Measurements from ENCODE around the gene FNBP1. TPM values are rescaled to one million over a fixed set of nuclear protein-coding genes. Genes with fewer than 3 reads are reported as not detected.

FNBP1 gene
- polyA plus RNA-seq, 1 of the 3 experiments (the other 2 are of a cell fraction) = 11.0 TPM

DNA sequence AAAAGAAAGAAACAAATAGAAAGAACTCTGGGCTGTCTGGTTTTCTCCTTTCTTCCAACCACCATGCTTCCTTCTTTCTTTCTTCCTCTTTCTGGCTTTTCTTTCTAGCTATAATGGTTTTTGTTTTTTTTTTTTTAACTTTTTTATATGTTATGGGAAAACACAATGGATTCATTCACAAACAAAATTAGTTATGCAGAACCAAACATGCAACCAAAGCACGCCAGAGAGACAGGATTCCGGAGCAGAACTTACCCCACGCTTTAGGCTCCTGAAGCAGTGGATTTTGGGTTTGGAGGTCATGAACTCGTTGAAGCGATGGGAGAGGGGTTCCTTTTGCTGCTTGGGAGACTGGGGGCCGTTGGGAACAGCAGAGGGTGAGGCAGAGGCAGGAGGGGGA is 119.4 kb downstream of the FNBP1 start (continued):
- no peak for TF ChIP-seq GATA2 (CRISPR knock-in tag; IDR thresholded peaks at IDR 0.05)
- TF ChIP-seq ELF1 (IDR thresholded peaks at IDR 0.05) = no peak

DNA sequence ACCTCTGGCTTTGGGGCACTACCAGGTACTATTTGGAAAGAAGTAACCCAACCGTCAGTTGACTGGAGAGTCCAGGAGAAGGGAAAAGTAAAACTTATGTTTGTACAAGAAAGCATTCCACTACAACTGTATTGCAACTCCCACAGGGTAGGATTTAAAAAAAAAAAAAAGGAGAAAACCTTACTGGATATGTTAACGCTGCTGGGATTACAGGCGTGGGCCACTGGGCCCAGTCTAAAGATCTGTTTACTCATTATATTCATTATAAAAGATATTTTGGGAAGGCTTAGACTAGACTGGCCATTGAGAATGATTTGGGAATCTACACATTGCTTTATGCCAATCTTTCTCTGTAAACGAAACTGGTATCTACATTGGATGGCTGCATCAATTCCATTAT is 121.1 kb downstream of the FNBP1 start:
- DNase-seq = no peak
- POLR2A ChIA-PET = no interaction called here
- WGBS (ENCODE audit: low lambda C conversion rate) = 97% methylated on average over 4 of the region's 4 CpGs
- Histone ChIP-seq H3K4me2 (no peak overlapping the region), H3K27me3 (ENCODE audit: insufficient read depth) (no peaks in the 10 kb centered on the region), H3K4me3 (ENCODE audit: low read depth in 2 of 2, low read length in 1 of 2) (no peak overlapping the region), H3F3A (replicated peaks; ENCODE audit: insufficient read depth) (no peaks in the 10 kb centered on the region), H3K79me2 (ENCODE audit: insufficient read depth) (no peaks in the 10 kb centered on the region), H4K20me1 (ENCODE audit: insufficient read depth) (no peaks in the 10 kb centered on the region), H3K9me3 (no peaks in the 10 kb centered on the region), H3K9me2 (no peaks in the 10 kb centered on the region), H3K4me1 (ENCODE audit: control insufficient read depth in 1 of 2, insufficient read depth in 2 of 2, low read depth in 1 of 2, low read length in 1 of 2) (no peaks in the 10 kb centered on the region), H3K27ac (ENCODE audit: low read depth in 2 of 2, low read length in 1 of 2) (no peak overlapping the region), H3K9ac (no peak overlapping the region), H3K36me3 (replicated peaks in 1 of 2; ENCODE audit: control insufficient read depth in 1 of 2, insufficient read depth in 2 of 2, low read length in 1 of 2) (peaks cover 20 to 43% of the 10 kb centered on the region in 2 experiments), H2AFZ (ENCODE audit: low read depth) (no peak overlapping the region)
- TF ChIP-seq, protein P1, sequence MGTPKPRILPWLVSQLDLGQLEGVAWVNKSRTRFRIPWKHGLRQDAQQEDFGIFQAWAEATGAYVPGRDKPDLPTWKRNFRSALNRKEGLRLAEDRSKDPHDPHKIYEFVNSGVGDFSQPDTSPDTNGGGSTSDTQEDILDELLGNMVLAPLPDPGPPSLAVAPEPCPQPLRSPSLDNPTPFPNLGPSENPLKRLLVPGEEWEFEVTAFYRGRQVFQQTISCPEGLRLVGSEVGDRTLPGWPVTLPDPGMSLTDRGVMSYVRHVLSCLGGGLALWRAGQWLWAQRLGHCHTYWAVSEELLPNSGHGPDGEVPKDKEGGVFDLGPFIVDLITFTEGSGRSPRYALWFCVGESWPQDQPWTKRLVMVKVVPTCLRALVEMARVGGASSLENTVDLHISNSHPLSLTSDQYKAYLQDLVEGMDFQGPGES (IDR thresholded peaks at IDR 0.05; ENCODE audit: low read depth, low read length) = no peak
- TF ChIP-seq GABPA (IDR thresholded peaks at IDR 0.05; ENCODE audit: low read depth) (no peak), NRF1 (IDR thresholded peaks at IDR 0.05; ENCODE audit: low read depth, low read length) (no peak), FOXJ3 (CRISPR knock-in tag; IDR thresholded peaks at IDR 0.05) (no peak), JUND (IDR thresholded peaks at IDR 0.05) (no peak), TCF12 (IDR thresholded peaks at IDR 0.05) (no peak), SMC3 (IDR thresholded peaks at IDR 0.05; ENCODE audit: low read depth, low read length) (no peak), FOXM1 (IDR thresholded peaks at IDR 0.05; ENCODE audit: low read depth) (no peak), ELF1 (IDR thresholded peaks at IDR 0.05) (no peak)
- TF ChIP-seq, protein P2, sequence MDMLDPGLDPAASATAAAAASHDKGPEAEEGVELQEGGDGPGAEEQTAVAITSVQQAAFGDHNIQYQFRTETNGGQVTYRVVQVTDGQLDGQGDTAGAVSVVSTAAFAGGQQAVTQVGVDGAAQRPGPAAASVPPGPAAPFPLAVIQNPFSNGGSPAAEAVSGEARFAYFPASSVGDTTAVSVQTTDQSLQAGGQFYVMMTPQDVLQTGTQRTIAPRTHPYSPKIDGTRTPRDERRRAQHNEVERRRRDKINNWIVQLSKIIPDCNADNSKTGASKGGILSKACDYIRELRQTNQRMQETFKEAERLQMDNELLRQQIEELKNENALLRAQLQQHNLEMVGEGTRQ (IDR thresholded peaks at IDR 0.05; ENCODE audit: borderline replicate concordance, low read depth, low read length) = no peak
- TF ChIP-seq, protein P3, sequence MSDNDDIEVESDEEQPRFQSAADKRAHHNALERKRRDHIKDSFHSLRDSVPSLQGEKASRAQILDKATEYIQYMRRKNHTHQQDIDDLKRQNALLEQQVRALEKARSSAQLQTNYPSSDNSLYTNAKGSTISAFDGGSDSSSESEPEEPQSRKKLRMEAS (IDR thresholded peaks at IDR 0.05; ENCODE audit: low read depth) = no peak
- CTCF ChIA-PET = interaction anchor here (1.1 kb wide), 1 partner anchor 117 kb away, joined by 3 read pairs; no protein-coding TSS in a partner anchor

DNA sequence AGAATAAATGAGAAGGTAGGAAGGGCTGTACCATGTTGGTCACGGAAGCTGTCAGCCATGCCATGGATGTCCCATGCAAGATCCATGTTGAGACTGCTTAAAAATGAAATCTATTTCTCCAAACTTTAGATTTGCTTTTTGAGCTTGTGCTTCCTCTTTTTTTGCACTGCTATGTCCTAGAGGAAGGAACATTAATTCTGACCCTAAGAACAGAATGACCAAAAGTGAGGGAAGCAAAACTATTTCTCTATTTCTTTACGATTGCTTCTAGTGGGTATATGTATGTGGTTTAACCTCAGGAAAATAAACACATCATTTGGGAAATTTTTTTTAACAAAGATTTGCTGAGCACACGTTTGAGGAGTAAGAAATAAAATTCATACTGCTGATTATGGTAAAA is 123.1 kb downstream of the FNBP1 start:
- no peak overlapping the region for H3K27ac ChIP-seq (ENCODE audit: low read depth in 2 of 2, low read length in 1 of 2)
- H3K9me2 ChIP-seq = no peaks in the 10 kb centered on the region
- H3F3A ChIP-seq (replicated peaks; ENCODE audit: insufficient read depth) = no peaks in the 10 kb centered on the region
- H3K4me3 ChIP-seq (ENCODE audit: low read depth in 2 of 2, low read length in 1 of 2) = no peak overlapping the region
- POLR2A ChIA-PET = no interaction called here
- no peak overlapping the region for H3K4me2 ChIP-seq
- H3K36me3 ChIP-seq (replicated peaks in 1 of 2; ENCODE audit: control insufficient read depth in 1 of 2, insufficient read depth in 2 of 2, low read length in 1 of 2) = peaks cover 15 to 39% of the 10 kb centered on the region in 2 experiments
- H3K4me1 ChIP-seq (ENCODE audit: control insufficient read depth in 1 of 2, insufficient read depth in 2 of 2, low read depth in 1 of 2, low read length in 1 of 2) = no peaks in the 10 kb centered on the region
- 97% methylated on average over 3 of the region's 3 CpGs for WGBS (ENCODE audit: low lambda C conversion rate)
- no peaks in the 10 kb centered on the region for H3K79me2 ChIP-seq (ENCODE audit: insufficient read depth)
- CTCF ChIA-PET = no interaction called here
- TF ChIP-seq JUND (IDR thresholded peaks at IDR 0.05) (no peak), TEAD4 (IDR thresholded peaks at IDR 0.05; ENCODE audit: borderline replicate concordance, insufficient read depth) (no peak)
- no peak for DNase-seq
- H3K9me3 ChIP-seq = no peaks in the 10 kb centered on the region
- no peaks in the 10 kb centered on the region for H3K27me3 ChIP-seq (ENCODE audit: insufficient read depth)
- no peak overlapping the region for H3K9ac ChIP-seq
- no peaks in the 10 kb centered on the region for H4K20me1 ChIP-seq (ENCODE audit: insufficient read depth)
- H2AFZ ChIP-seq (ENCODE audit: low read depth) = no peak overlapping the region
